GM12878 (cell line): ENCODE measurements around the gene C4orf17. TPM values are rescaled to one million over a fixed set of nuclear protein-coding genes. Genes with fewer than 3 reads are reported as not detected.

Experiments
- BRCA1 ChIP-seq: IDR thresholded peaks from 2 replicates; pipeline ENCODE4 v1.6.1; 2011; ENCODE audit warnings: low read depth, low read length, improper control_type of control experiment
- CBFB ChIP-seq: IDR thresholded peaks from 2 replicates; pipeline ENCODE4 v1.6.1; 2016; ENCODE audit warnings: antibody characterized with exemption, low read depth
- CEBPB ChIP-seq, 2 experiments: fragments of 150-350 bp in 1 of 2; IDR thresholded peaks; 2 replicates each; pipeline ENCODE4 v1.6.1; 2012 to 2014; ENCODE audit warnings: low read depth in 2 of 2, low read length in 2 of 2, borderline replicate concordance in 1 of 2, inconsistent platforms in 1 of 2
- CHD1 ChIP-seq: IDR thresholded peaks from 2 replicates; pipeline ENCODE4 v1.6.1; 2012; ENCODE audit warnings: low read depth, low read length, improper control_type of control experiment
- E2F4 ChIP-seq: IDR thresholded peaks from 2 replicates; pipeline ENCODE4 v1.6.1; 2012; ENCODE audit warnings: low read depth, low read length, improper control_type of control experiment
- ELK1 ChIP-seq: IDR thresholded peaks from 2 replicates; pipeline ENCODE4 v1.6.1; 2012; ENCODE audit warnings: low read depth, low read length, improper control_type of control experiment
- FOS ChIP-seq: IDR thresholded peaks from 3 replicates; pipeline ENCODE4 v1.6.1; 2011; ENCODE audit warnings: borderline replicate concordance; ENCODE audit not compliant: insufficient read length; ENCODE audit errors: extremely low read depth
- HDGF ChIP-seq: fragments of 450-650 bp; IDR thresholded peaks from 2 replicates; pipeline ENCODE4 v1.6.1; 2016; ENCODE audit warnings: antibody characterized with exemption
- IKZF1 ChIP-seq: fragments of 450-650 bp; conservative IDR thresholded peaks from 2 replicates; pipeline ENCODE4 v1.6.1; 2017; ENCODE audit warnings: antibody characterized with exemption, mild to moderate bottlenecking
- IRF4 ChIP-seq: IDR thresholded peaks from 2 replicates; pipeline ENCODE4 v1.6.1; 2011; ENCODE audit warnings: low read depth, low read length
- IRF5 ChIP-seq: fragments of 450-650 bp; IDR thresholded peaks from 2 replicates; pipeline ENCODE4 v1.6.1; 2017; ENCODE audit warnings: borderline replicate concordance
- KAT2A ChIP-seq: conservative IDR thresholded peaks from 2 replicates; pipeline ENCODE4 v1.6.1; 2011; ENCODE audit warnings: low read depth, low read length; ENCODE audit not compliant: control insufficient read depth
- KDM1A ChIP-seq: fragments of 200-600 bp; sonication (generic); IDR thresholded peaks from 2 replicates; pipeline ENCODE4 v1.6.1; 2016; ENCODE audit warnings: borderline replicate concordance
- MEF2B ChIP-seq: fragments of 450-650 bp; IDR thresholded peaks from 2 replicates; pipeline ENCODE4 v1.6.1; 2018; ENCODE audit warnings: mild to moderate bottlenecking, moderate library complexity; ENCODE audit not compliant: partially characterized antibody, poor library complexity, severe bottlenecking
- PBX3 ChIP-seq: IDR thresholded peaks from 2 replicates; pipeline ENCODE4 v1.6.1; 2011; ENCODE audit warnings: mild to moderate bottlenecking, low read depth, low read length, moderate library complexity; ENCODE audit not compliant: insufficient replicate concordance
- SMAD1 ChIP-seq: fragments of 450-650 bp; IDR thresholded peaks from 2 replicates; pipeline ENCODE4 v1.6.1; 2018; ENCODE audit warnings: mild to moderate bottlenecking, low read depth; ENCODE audit not compliant: partially characterized antibody
- SREBF2 ChIP-seq: IDR thresholded peaks from 2 replicates; pipeline ENCODE4 v1.6.1; 2012; ENCODE audit warnings: mild to moderate bottlenecking, low read length
- STAT1 ChIP-seq: fragments of 450-650 bp; conservative IDR thresholded peaks from 2 replicates; pipeline ENCODE4 v1.6.1; 2014; ENCODE audit warnings: antibody characterized with exemption, mild to moderate bottlenecking
- STAT3 ChIP-seq: IDR thresholded peaks from 2 replicates; pipeline ENCODE4 v1.6.1; 2011; ENCODE audit warnings: low read depth, low read length, improper control_type of control experiment
- TCF3 ChIP-seq: IDR thresholded peaks from 2 replicates; pipeline ENCODE4 v1.6.1; 2012; ENCODE audit warnings: low read depth, mild to moderate bottlenecking, low read length, borderline replicate concordance; ENCODE audit not compliant: insufficient read depth
- YBX1 ChIP-seq: fragments of 450-650 bp; IDR thresholded peaks from 2 replicates; pipeline ENCODE4 v1.6.1; 2016; ENCODE audit warnings: antibody characterized with exemption
- ZBED1 ChIP-seq: IDR thresholded peaks from 2 replicates; pipeline ENCODE4 v1.6.1; 2016; ENCODE audit warnings: borderline replicate concordance
- ZNF24 ChIP-seq: fragments of 450-650 bp; IDR thresholded peaks from 2 replicates; pipeline ENCODE4 v1.6.1; 2017; ENCODE audit warnings: antibody characterized with exemption, mild to moderate bottlenecking
- polyA plus RNA-seq, 11 experiments: library from polyadenylated mRNA; depleted of rRNA in 4 of 11; unstranded in 6 of 11; stranded (reverse) in 5 of 11; fragments of >200 nt; fragmentation: Nextera tagmentation in 4 of 11; fragmentation: Illumina TruSeq in 1 of 11; extraction: Ambion mirVana in 4 of 11; extraction: Trizol in 1 of 11; gene quantifications; 1 replicate in 1 of 11; 2 replicates in 10 of 11; pipeline versions ENCODE4 v1.2.1 to v1.2.3, GENCODE V29; 2011 to 2016; ENCODE audit warnings: inconsistent platforms in 2 of 11, missing spikeins in 2 of 11, low read depth in 1 of 11
- total RNA-seq, 4 experiments: library from RNA; depleted of rRNA in 3 of 4; stranded (reverse); fragments of >200 nt in 3 of 4; fragmentation: Illumina TruSeq in 1 of 4; extraction: Trizol in 1 of 4; gene quantifications; 2 replicates each; pipeline versions ENCODE4 v1.2.1 to v1.2.3, GENCODE V29; 2013 to 2021

The C4orf17 gene
- total and polyA plus RNA-seq, 10 of the 15 experiments (the other 5 are each of a cell fraction or from before 2014, with no cell fraction given) = not detected

- TF ChIP-seq KDM1A = no peak
- no peak for TF ChIP-seq CEBPB (IDR thresholded peaks at IDR 0.05; ENCODE audit: borderline replicate concordance in 1 of 2, low read depth in 2 of 2, low read length in 2 of 2)
- no peak for TF ChIP-seq KAT2A
- no peak for TF ChIP-seq FOS
- TF ChIP-seq IKZF1 = peak; percentile 97
- no peak; the same call in 1 of the 2 replicates for TF ChIP-seq IRF4
- TF ChIP-seq HDGF = no peak
- TF ChIP-seq SREBF2 = no peak
- no peak for TF ChIP-seq CHD1
- TF ChIP-seq YBX1 = no peak
- TF ChIP-seq PBX3 = peak; percentile 89
- peak; percentile 73; the same call in 1 of the 2 replicates for TF ChIP-seq TCF3
- no peak for TF ChIP-seq IRF5
- peak; percentile 65 for TF ChIP-seq MEF2B
- peak; percentile 87 for TF ChIP-seq CBFB
- no peak; the same call in 1 of the 2 replicates for TF ChIP-seq ELK1
- TF ChIP-seq STAT3 = no peak
- TF ChIP-seq STAT1 = no peak; the same call in 1 of the 2 replicates
- TF ChIP-seq E2F4 = no peak
- peak; percentile 64; the same call in 1 of the 2 replicates for TF ChIP-seq ZBED1
- TF ChIP-seq SMAD1 = peak; percentile 35
- TF ChIP-seq BRCA1 = no peak
- TF ChIP-seq ZNF24 = peak; percentile 13; the same call in 1 of the 2 replicates
Observed at GRCh38 chr4:99563310-99564186, 52.7 kb downstream of the C4orf17 start, which contains the start of gene TRMT10A (continued).
